PC-9 (cell line): ENCODE results near the gene BBIP1. TPM values are rescaled to one million over a fixed set of nuclear protein-coding genes. Genes with fewer than 3 reads are reported as not detected.

Source experiments
- BruUV-seq: library from RNA; stranded (reverse); fragments of 400-500 nt; replicated peaks from 2 replicates; lab custom pipeline; 2021; lab: Mats Ljungman, UMichigan
- CTCF ChIA-PET: fragments of 300-600 bp; sonication (Branson Sonifier 250); formaldehyde crosslinking; loops from one replicate; lab custom pipeline; 2022; ENCODE audit warnings: antibody characterized with exemption; lab: Charles Lee
- POLR2A ChIA-PET: fragments of 300-600 bp; sonication (Branson Sonifier 250); formaldehyde crosslinking; loops from one replicate; lab custom pipeline; 2022; ENCODE audit warnings: antibody characterized with exemption; ENCODE audit not compliant: unreplicated experiment; lab: Charles Lee
- DNase-seq, 2 experiments: peaks; one replicate each; pipeline versions ENCODE4 v3.0.0 to v3.0.0-alpha.2; 2015 to 2022; ENCODE audit warnings: mixed read lengths in 1 of 2
- H2AFZ ChIP-seq: fragments of 200-600 bp; sonication (generic); 2 replicates; pipeline ENCODE4 v1.8.1; 2017; ENCODE audit warnings: antibody characterized with exemption
- H3F3A ChIP-seq: fragments of 200-600 bp; sonication (generic); 2 replicates; pipeline ENCODE4 v1.8.1; 2017; ENCODE audit warnings: antibody characterized with exemption, mild to moderate bottlenecking, low read depth; ENCODE audit not compliant: insufficient read depth
- H3K27ac ChIP-seq: fragments of 200-600 bp; sonication (generic); 2 replicates; pipeline ENCODE4 v1.6.1; 2016; ENCODE audit warnings: mixed run types
- H3K27me3 ChIP-seq: fragments of 200-600 bp; sonication (generic); 2 replicates; pipeline ENCODE4 v1.6.1; 2016; ENCODE audit warnings: low read depth, mixed run types; ENCODE audit not compliant: insufficient read depth
- H3K36me3 ChIP-seq: fragments of 200-600 bp; sonication (generic); 2 replicates; pipeline ENCODE4 v1.6.1; 2016; ENCODE audit warnings: low read depth, mixed run types
- H3K4me1 ChIP-seq: fragments of 200-600 bp; sonication (generic); replicated peaks from 2 replicates; pipeline ENCODE4 v1.6.1; 2016; ENCODE audit warnings: mixed run types; ENCODE audit not compliant: insufficient read depth
- H3K4me2 ChIP-seq: fragments of 200-600 bp; sonication (generic); 2 replicates; pipeline ENCODE4 v1.6.1; 2017; ENCODE audit warnings: mixed run types
- H3K4me3 ChIP-seq: fragments of 200-600 bp; sonication (generic); 2 replicates; pipeline ENCODE4 v1.6.1; 2016; ENCODE audit warnings: mixed run types
- H3K79me2 ChIP-seq: fragments of 200-600 bp; sonication (generic); 2 replicates; pipeline ENCODE4 v1.6.1; 2017; ENCODE audit warnings: low read depth, mixed run types
- H3K9me2 ChIP-seq: fragments of 200-600 bp; sonication (generic); 2 replicates; pipeline ENCODE4 v1.8.1; 2017; ENCODE audit warnings: mild to moderate bottlenecking; ENCODE audit not compliant: insufficient read depth
- H3K9me3 ChIP-seq: fragments of 200-600 bp; sonication (generic); 2 replicates; pipeline ENCODE4 v1.8.1; 2016; ENCODE audit warnings: low read depth; ENCODE audit not compliant: insufficient read depth
- H4K20me1 ChIP-seq: fragments of 200-600 bp; sonication (generic); 2 replicates; pipeline ENCODE4 v1.8.1; 2017; ENCODE audit not compliant: insufficient read depth
- EZH2 ChIP-seq: fragments of 200-600 bp; sonication (generic); IDR thresholded peaks from 2 replicates; pipeline ENCODE4 v1.8.0; 2017; ENCODE audit warnings: antibody characterized with exemption, low read depth
- intact Hi-C: fragments of 100-400 bp; cut with micrococcal nuclease; formaldehyde crosslinking; loops from one replicate; pipeline ENCODE4 v1.10.0; 2022; ENCODE audit not compliant: unreplicated experiment
- total RNA-seq: library from RNA; stranded (reverse); gene quantifications from 2 replicates; pipeline ENCODE4 v1.2.3, GENCODE V29; 2021
- TF ChIP-seq, protein P1 (sequence below): fragments of 200-600 bp; sonication (generic); conservative IDR thresholded peaks from 2 replicates; pipeline ENCODE4 v1.6.1; 2017; ENCODE audit warnings: mixed run types, antibody characterized with exemption, mild to moderate bottlenecking, moderate library complexity

Gene BBIP1
- total RNA-seq, 1 experiment from 2014 or later = 14.9 TPM

DNA sequence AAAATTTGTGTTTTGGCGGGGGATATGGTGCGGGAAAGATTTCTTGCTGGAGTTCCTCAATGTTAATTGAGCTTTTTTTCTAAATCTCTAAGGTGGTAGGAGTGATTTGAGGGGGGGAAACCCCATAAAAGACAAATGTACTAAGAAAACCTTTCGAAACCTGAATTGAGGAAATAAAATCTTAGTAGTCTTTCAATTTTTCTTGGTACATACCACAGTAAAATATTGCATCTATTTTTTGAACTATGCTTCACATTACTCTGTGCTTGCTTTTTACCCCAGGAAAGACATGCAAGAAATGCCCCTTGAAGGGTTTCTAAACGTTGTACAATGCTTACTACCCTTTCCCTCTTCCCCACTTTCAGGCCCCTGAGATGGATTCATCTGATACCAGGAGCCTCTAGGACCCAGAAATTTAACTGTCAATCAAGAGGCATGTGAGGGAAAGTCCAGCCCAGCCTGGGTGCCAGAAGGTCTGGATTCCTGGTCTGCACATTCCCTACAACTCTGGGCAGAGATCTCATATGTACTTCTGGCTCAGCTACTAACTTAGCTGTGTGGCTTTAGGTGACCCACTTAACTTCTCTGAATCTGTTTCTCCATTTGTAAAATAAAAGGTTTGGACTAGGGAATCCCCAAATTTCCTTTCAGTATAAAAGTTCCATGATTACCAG, 53.0 kb downstream of the BBIP1 start:
- no peaks in the 10 kb centered on the region for H3K36me3 ChIP-seq
- no peak overlapping the region for H3K4me3 ChIP-seq
- DNase-seq = no peak
- no peaks in the 10 kb centered on the region for H3K9me3 ChIP-seq
- peak overlapping the region; percentile 66 for H3K4me2 ChIP-seq
- TF ChIP-seq, protein P1, sequence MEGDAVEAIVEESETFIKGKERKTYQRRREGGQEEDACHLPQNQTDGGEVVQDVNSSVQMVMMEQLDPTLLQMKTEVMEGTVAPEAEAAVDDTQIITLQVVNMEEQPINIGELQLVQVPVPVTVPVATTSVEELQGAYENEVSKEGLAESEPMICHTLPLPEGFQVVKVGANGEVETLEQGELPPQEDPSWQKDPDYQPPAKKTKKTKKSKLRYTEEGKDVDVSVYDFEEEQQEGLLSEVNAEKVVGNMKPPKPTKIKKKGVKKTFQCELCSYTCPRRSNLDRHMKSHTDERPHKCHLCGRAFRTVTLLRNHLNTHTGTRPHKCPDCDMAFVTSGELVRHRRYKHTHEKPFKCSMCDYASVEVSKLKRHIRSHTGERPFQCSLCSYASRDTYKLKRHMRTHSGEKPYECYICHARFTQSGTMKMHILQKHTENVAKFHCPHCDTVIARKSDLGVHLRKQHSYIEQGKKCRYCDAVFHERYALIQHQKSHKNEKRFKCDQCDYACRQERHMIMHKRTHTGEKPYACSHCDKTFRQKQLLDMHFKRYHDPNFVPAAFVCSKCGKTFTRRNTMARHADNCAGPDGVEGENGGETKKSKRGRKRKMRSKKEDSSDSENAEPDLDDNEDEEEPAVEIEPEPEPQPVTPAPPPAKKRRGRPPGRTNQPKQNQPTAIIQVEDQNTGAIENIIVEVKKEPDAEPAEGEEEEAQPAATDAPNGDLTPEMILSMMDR = no peak
- no peak for TF ChIP-seq EZH2
- no TSS peak for BruUV-seq
- no peaks in the 10 kb centered on the region for H3K79me2 ChIP-seq
- ChIA-PET CTCF (no interaction called here), POLR2A (interaction anchor here (0.7 kb wide), 1 partner anchor 53 kb away, joined by 6 read pairs; no protein-coding TSS in a partner anchor)
- no peaks in the 10 kb centered on the region for H3K27me3 ChIP-seq
- H3F3A ChIP-seq = peaks cover 11% of the 10 kb centered on the region; the same call in 1 of the 2 replicates
- H4K20me1 ChIP-seq = no peaks in the 10 kb centered on the region
- peak overlapping the region; percentile 65 for H3K27ac ChIP-seq
- intact Hi-C loops = no loop called here
- H2AFZ ChIP-seq = no peak overlapping the region
- peaks cover 21% of the 10 kb centered on the region for H3K4me1 ChIP-seq
- H3K9me2 ChIP-seq = no peaks in the 10 kb centered on the region

DNA sequence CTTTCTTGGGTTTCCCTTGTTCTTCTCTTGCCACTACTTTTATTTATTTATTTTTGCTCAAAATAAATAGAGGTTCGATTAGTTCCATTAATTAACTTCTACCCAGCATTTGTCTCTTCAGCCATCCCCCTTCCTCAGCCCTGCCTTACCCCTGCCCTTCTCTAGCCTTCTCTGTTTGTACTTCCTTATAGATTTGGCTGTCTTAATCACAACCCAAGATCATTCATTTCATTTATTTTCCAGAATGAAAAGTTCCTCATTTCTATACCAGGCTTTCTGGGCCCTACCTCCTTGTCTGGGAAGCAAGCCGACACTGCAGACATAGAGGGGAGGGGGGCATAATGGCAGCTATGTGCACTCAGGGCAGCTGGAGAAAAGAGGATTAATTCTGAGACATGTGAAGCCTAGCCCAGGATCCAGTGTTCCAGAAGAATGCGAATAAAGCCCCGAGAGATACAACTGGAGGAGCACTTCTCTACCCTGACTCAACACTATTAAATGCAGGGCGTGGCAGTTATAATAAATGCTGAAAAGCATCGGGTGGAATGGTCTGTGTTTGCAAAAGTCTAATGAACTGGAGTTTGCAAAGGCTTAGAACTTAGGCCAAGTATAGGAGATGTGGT, 53.7 kb downstream of the BBIP1 start:
- peaks cover 11% of the 10 kb centered on the region; the same call in 1 of the 2 replicates for H3F3A ChIP-seq
- H2AFZ ChIP-seq = no peak overlapping the region
- H3K4me1 ChIP-seq = peaks cover 21% of the 10 kb centered on the region
- no peak overlapping the region for H3K4me3 ChIP-seq
- ChIA-PET POLR2A (no interaction called here), CTCF (no interaction called here)
- H3K4me2 ChIP-seq = peak overlapping the region; percentile 66
- no TSS peak for BruUV-seq
- H3K27me3 ChIP-seq = no peaks in the 10 kb centered on the region
- H3K9me2 ChIP-seq = no peaks in the 10 kb centered on the region
- H3K9me3 ChIP-seq = no peaks in the 10 kb centered on the region
- peak; percentile 24 to 79 for DNase-seq
- H3K79me2 ChIP-seq = no peaks in the 10 kb centered on the region
- intact Hi-C loops = no loop called here
- H3K27ac ChIP-seq = peak overlapping the region; percentile 65
- no peaks in the 10 kb centered on the region for H4K20me1 ChIP-seq
- TF ChIP-seq, protein P1 = no peak
- no peak for TF ChIP-seq EZH2
- H3K36me3 ChIP-seq = no peaks in the 10 kb centered on the region

DNA sequence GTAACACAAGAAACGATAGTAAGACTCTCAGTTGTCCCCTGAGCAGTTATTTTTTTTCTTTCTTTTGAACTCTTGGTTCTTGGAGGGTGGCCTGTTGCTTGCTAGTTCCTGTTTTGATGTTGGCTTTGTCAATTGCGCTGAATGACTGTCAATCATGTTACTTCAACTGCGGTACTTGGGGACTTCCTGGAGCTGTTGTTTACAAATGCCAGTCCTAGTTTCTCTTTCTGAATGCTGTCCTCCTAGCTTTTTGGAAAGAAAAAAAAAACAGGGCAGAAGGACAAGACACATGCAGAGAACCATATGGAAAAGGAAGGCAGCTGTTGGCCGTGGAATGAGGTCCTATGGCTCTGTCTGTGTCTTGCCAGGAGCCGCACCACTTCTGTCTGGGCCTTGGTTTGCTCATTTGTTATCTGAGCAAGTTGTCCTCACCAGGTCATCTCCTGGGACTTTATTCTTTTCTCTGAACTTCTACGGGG, 54.3 kb downstream of the BBIP1 start:
- peaks cover 21% of the 10 kb centered on the region for H3K4me1 ChIP-seq
- H2AFZ ChIP-seq = no peak overlapping the region
- peak overlapping the region; percentile 66; the same call in 1 of the 2 replicates for H3K4me2 ChIP-seq
- peaks cover 11% of the 10 kb centered on the region; the same call in 1 of the 2 replicates for H3F3A ChIP-seq
- TF ChIP-seq, protein P1 = no peak
- no peak for TF ChIP-seq EZH2
- H3K9me3 ChIP-seq = no peaks in the 10 kb centered on the region
- no peak for DNase-seq
- peak overlapping the region; percentile 65 for H3K27ac ChIP-seq
- no TSS peak for BruUV-seq
- no peak overlapping the region for H3K4me3 ChIP-seq
- no peaks in the 10 kb centered on the region for H3K9me2 ChIP-seq
- POLR2A ChIA-PET = no interaction called here
- no peaks in the 10 kb centered on the region for H3K36me3 ChIP-seq
- intact Hi-C loops = no loop called here
- no peaks in the 10 kb centered on the region for H4K20me1 ChIP-seq
- H3K27me3 ChIP-seq = no peaks in the 10 kb centered on the region
- H3K79me2 ChIP-seq = no peaks in the 10 kb centered on the region
- CTCF ChIA-PET = no interaction called here
